ENCODE results near the gene TGM2. TPM values are rescaled to one million over a fixed set of nuclear protein-coding genes. Genes with fewer than 3 reads are reported as not detected.

Gene TGM2
- total RNA-seq, 1 donor from 2014 or later = 408 TPM

GRCh38 chr20:38162149-38162548 is 2.9 kb downstream of the TGM2 start:
- no peak for DNase-seq (ENCODE audit: low read depth in 2 of 2)

- DNase-seq (ENCODE audit: low read depth in 2 of 2) = no peak
Observed at GRCh38 chr20:38161412-38161774, 3.7 kb downstream of the TGM2 start.

- DNase-seq (ENCODE audit: low read depth in 2 of 2) = no peak
Observed at GRCh38 chr20:38159957-38160756, 4.9 kb downstream of the TGM2 start.

- DNase-seq (ENCODE audit: low read depth in 2 of 2) = no peak
Observed at GRCh38 chr20:38159566-38159956, 5.5 kb downstream of the TGM2 start.

- DNase-seq (ENCODE audit: low read depth in 2 of 2) = peak in 1 of 2 donors; percentile 97
Observed at GRCh38 chr20:38158701-38159351, 6.2 kb downstream of the TGM2 start.

GRCh38 chr20:38157635-38158495 is 7.2 kb downstream of the TGM2 start:
- DNase-seq (ENCODE audit: low read depth in 2 of 2) = peak in 1 of 2 donors; percentile 91

GRCh38 chr20:38156888-38157634 is 8.0 kb downstream of the TGM2 start:
- DNase-seq (ENCODE audit: low read depth in 2 of 2) = no peak

GRCh38 chr20:38156280-38156679 is 8.8 kb downstream of the TGM2 start:
- DNase-seq (ENCODE audit: low read depth in 2 of 2) = no peak

- no peak for DNase-seq (ENCODE audit: low read depth in 2 of 2)
Observed at GRCh38 chr20:38155811-38156210, 9.3 kb downstream of the TGM2 start.

- no peak for DNase-seq (ENCODE audit: low read depth in 2 of 2)
Observed at GRCh38 chr20:38153401-38153800, 11.7 kb downstream of the TGM2 start.

- DNase-seq (ENCODE audit: low read depth in 2 of 2) = peak; percentile 85 to 96
Observed at GRCh38 chr20:38152621-38153221, 12.3 kb downstream of the TGM2 start.

- peak; percentile 94 to 98 for DNase-seq (ENCODE audit: low read depth in 2 of 2)
Observed at GRCh38 chr20:38152175-38152620, 12.9 kb downstream of the TGM2 start.

GRCh38 chr20:38151455-38151854 is 13.6 kb downstream of the TGM2 start:
- DNase-seq (ENCODE audit: low read depth in 2 of 2) = no peak

GRCh38 chr20:38150335-38151170 is 14.5 kb downstream of the TGM2 start:
- DNase-seq (ENCODE audit: low read depth in 2 of 2) = no peak

GRCh38 chr20:38148328-38149102 is 16.6 kb downstream of the TGM2 start:
- no peak for DNase-seq (ENCODE audit: low read depth in 2 of 2)

GRCh38 chr20:38147751-38148150 is 17.3 kb downstream of the TGM2 start:
- DNase-seq (ENCODE audit: low read depth in 2 of 2) = no peak

GRCh38 chr20:38147163-38147562 is 17.9 kb downstream of the TGM2 start:
- no peak for DNase-seq (ENCODE audit: low read depth in 2 of 2)

GRCh38 chr20:38146628-38147027 is 18.4 kb downstream of the TGM2 start:
- no peak for DNase-seq (ENCODE audit: low read depth in 2 of 2)

GRCh38 chr20:38146156-38146555 is 18.9 kb downstream of the TGM2 start:
- no peak for DNase-seq (ENCODE audit: low read depth in 2 of 2)
